ENCODE measurements around the gene KLF6. TPM values are rescaled to one million over a fixed set of nuclear protein-coding genes. Genes with fewer than 3 reads are reported as not detected.

KLF6 gene
- total and polyA plus RNA-seq, 2 donors (not counting 1 experiment from before 2014, with no cell fraction given) = 96.1 to 105 TPM

DNA sequence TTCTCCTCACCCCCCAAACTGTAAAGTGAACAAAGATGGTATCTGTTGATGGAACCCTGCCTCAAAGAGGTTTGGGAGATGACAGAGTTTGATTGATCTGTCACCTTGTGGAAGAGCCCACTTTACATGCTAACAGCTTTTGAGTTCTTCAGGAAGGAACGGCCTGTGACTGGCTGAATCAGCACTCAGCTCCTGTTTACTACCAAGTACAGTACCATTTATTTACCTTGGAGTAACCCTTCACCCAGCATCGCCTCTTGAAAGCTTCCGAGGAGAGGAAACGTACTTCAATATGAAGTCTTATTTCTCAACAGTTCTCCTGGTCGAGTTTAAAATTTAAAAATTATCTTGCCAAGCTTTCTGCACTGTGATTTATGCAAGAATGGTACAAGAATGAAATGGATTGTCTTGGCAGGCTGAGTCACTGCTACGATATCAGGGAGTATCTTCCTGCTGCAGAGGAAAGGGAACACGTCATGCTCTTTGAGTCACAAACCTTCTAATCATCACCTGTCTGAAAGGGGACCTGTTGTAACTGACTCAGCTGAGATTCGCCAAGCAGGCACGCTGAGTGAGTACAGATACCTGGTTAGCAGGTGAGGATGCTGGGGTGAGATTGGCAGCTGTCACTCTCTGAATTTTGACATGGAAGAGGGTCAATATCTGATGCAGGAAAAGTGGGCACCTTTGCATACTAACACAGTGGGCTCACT is 30.1 kb downstream of the KLF6 start:
- TF ChIP-seq EZH2 (IDR thresholded peaks at IDR 0.05; ENCODE audit: low read length, missing control alignments) = no peak
- TF ChIP-seq CTCF (conservative IDR thresholded peaks at IDR 0.05 in 1 of 2, IDR thresholded peaks at IDR 0.05 in 1 of 2; ENCODE audit: low read depth in 1 of 2, low read length in 2 of 2) = no peak
- H4K20me1 ChIP-seq (ENCODE audit: control insufficient read depth, extremely low read depth, insufficient read depth, low read length) = no peaks in the 10 kb centered on the region
- H3K9me3 ChIP-seq (ENCODE audit: control insufficient read depth, insufficient read depth, low read depth, low read length) = no peaks in the 10 kb centered on the region
- no peak overlapping the region for H3K27ac ChIP-seq (ENCODE audit: insufficient read depth, low read length)
- H3K9ac ChIP-seq (ENCODE audit: insufficient read depth, low read length) = no peak overlapping the region
- DNase-seq (ENCODE audit: low read depth in 2 of 2) = peak; percentile 91 to 98
- H2AFZ ChIP-seq (ENCODE audit: low read length) = no peak overlapping the region
- no peak overlapping the region for H3K4me2 ChIP-seq (ENCODE audit: extremely low read depth, insufficient read depth, low read length)
- no peaks in the 10 kb centered on the region for H3K27me3 ChIP-seq (ENCODE audit: control insufficient read depth, insufficient read depth, low read length)
- H3K36me3 ChIP-seq (ENCODE audit: control insufficient read depth, insufficient read depth, low read length) = no peaks in the 10 kb centered on the region
- no peaks in the 10 kb centered on the region for H3K79me2 ChIP-seq (ENCODE audit: control insufficient read depth, insufficient read depth, low read length)
- H3K4me1 ChIP-seq (ENCODE audit: control insufficient read depth, extremely low read depth, insufficient read depth, low read length) = peaks cover 5% of the 10 kb centered on the region
- H3K4me3 ChIP-seq (replicated peaks in 1 of 4; ENCODE audit: control extremely low read depth in 1 of 4, insufficient read depth in 1 of 4, low read depth in 3 of 4, low read length in 4 of 4) = no peak overlapping the region

DNA sequence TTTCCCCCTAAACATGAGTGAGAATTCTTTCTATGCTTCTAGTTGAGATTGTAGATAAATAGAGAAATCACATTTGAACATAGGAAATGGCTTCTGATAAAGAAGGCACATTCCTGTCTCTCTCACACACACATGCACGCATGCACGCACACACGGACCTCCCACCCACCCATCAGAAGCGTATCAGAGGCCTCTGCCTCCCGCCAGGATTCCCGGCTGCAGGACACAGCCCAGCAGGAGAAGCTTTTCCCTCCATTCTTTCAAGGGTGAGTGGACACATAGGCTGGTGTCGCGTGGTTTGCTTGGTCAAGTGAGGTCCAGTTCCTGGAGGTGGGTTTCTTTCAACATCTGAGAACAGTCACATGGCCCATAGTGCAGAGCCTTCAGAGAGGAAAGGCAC is 34.2 kb downstream of the KLF6 start:
- H3K4me1 ChIP-seq (ENCODE audit: control insufficient read depth, extremely low read depth, insufficient read depth, low read length) = peaks cover 8% of the 10 kb centered on the region
- H2AFZ ChIP-seq (ENCODE audit: low read length) = no peak overlapping the region
- H3K4me3 ChIP-seq (replicated peaks in 1 of 4; ENCODE audit: control extremely low read depth in 1 of 4, insufficient read depth in 1 of 4, low read depth in 3 of 4, low read length in 4 of 4) = no peak overlapping the region
- H3K9me3 ChIP-seq (ENCODE audit: control insufficient read depth, insufficient read depth, low read depth, low read length) = no peaks in the 10 kb centered on the region
- no peak overlapping the region for H3K4me2 ChIP-seq (ENCODE audit: extremely low read depth, insufficient read depth, low read length)
- H3K9ac ChIP-seq (ENCODE audit: insufficient read depth, low read length) = no peak overlapping the region
- no peaks in the 10 kb centered on the region for H3K36me3 ChIP-seq (ENCODE audit: control insufficient read depth, insufficient read depth, low read length)
- no peaks in the 10 kb centered on the region for H3K79me2 ChIP-seq (ENCODE audit: control insufficient read depth, insufficient read depth, low read length)
- DNase-seq (ENCODE audit: low read depth in 2 of 2) = no peak
- TF ChIP-seq CTCF (conservative IDR thresholded peaks at IDR 0.05 in 1 of 2, IDR thresholded peaks at IDR 0.05 in 1 of 2; ENCODE audit: low read depth in 1 of 2, low read length in 2 of 2) = no peak
- TF ChIP-seq EZH2 (IDR thresholded peaks at IDR 0.05; ENCODE audit: low read length, missing control alignments) = no peak
- no peak overlapping the region for H3K27ac ChIP-seq (ENCODE audit: insufficient read depth, low read length)
- no peaks in the 10 kb centered on the region for H3K27me3 ChIP-seq (ENCODE audit: control insufficient read depth, insufficient read depth, low read length)
- no peaks in the 10 kb centered on the region for H4K20me1 ChIP-seq (ENCODE audit: control insufficient read depth, extremely low read depth, insufficient read depth, low read length)

- Histone ChIP-seq H4K20me1 (ENCODE audit: control insufficient read depth, extremely low read depth, insufficient read depth, low read length) (no peaks in the 10 kb centered on the region), H3K9me3 (ENCODE audit: control insufficient read depth, insufficient read depth, low read depth, low read length) (no peaks in the 10 kb centered on the region), H2AFZ (ENCODE audit: low read length) (no peak overlapping the region), H3K36me3 (ENCODE audit: control insufficient read depth, insufficient read depth, low read length) (no peaks in the 10 kb centered on the region), H3K27ac (ENCODE audit: insufficient read depth, low read length) (peak overlapping the region; percentile 85), H3K4me1 (ENCODE audit: control insufficient read depth, extremely low read depth, insufficient read depth, low read length) (peaks cover 8% of the 10 kb centered on the region), H3K4me3 (replicated peaks in 1 of 4; ENCODE audit: control extremely low read depth in 1 of 4, insufficient read depth in 1 of 4, low read depth in 3 of 4, low read length in 4 of 4) (peak overlapping the region; percentile 7 to 31 (median 16)), H3K27me3 (ENCODE audit: control insufficient read depth, insufficient read depth, low read length) (no peaks in the 10 kb centered on the region), H3K9ac (ENCODE audit: insufficient read depth, low read length) (peak overlapping the region; percentile 65), H3K79me2 (ENCODE audit: control insufficient read depth, insufficient read depth, low read length) (no peaks in the 10 kb centered on the region), H3K4me2 (ENCODE audit: extremely low read depth, insufficient read depth, low read length) (peak overlapping the region; percentile 89)
- no peak for TF ChIP-seq EZH2 (IDR thresholded peaks at IDR 0.05; ENCODE audit: low read length, missing control alignments)
- TF ChIP-seq CTCF (conservative IDR thresholded peaks at IDR 0.05 in 1 of 2, IDR thresholded peaks at IDR 0.05 in 1 of 2; ENCODE audit: low read depth in 1 of 2, low read length in 2 of 2) = no peak
- peak; percentile 23 to 89 for DNase-seq (ENCODE audit: low read depth in 2 of 2)
Observed at GRCh38 chr10:3750006-3750816, 34.8 kb downstream of the KLF6 start.

Measured in fibroblast of lung (primary cell).